ENCODE measurements around the gene NFATC3. TPM values are rescaled to one million over a fixed set of nuclear protein-coding genes. Genes with fewer than 3 reads are reported as not detected.

Gene NFATC3
- total RNA-seq, 2 experiments from 2014 or later: 84.8 to 94.4 TPM

GRCh38 chr16:68228652-68229051, 143.5 kb downstream of the NFATC3 start:
- no peaks in the 10 kb centered on the region for H3K9me3 ChIP-seq (ENCODE audit: control insufficient read depth in 1 of 2, insufficient read depth in 1 of 2, low read length in 2 of 2)
- H3K4me1 ChIP-seq (ENCODE audit: insufficient read depth, low read length): peaks cover 23% of the 10 kb centered on the region
- POLR2A ChIA-PET: interaction anchor here (1.0 to 1.5 kb wide), 4 partner anchors 9 to 133 kb away, joined by 3 to 5 read pairs (median 4); no protein-coding TSS in a partner anchor
- peaks cover 21% of the 10 kb centered on the region for H3K36me3 Mint-ChIP-seq (ENCODE audit: low read depth)
- no peak for ATAC-seq (ENCODE audit: poor library complexity)
- H3K27ac ChIP-seq (ENCODE audit: low read depth in 1 of 2, low read length in 2 of 2): peak overlapping the region in 1 of 2 donors; percentile 61
- TF ChIP-seq CTCF (IDR thresholded peaks at IDR 0.05): no peak
- H3K9me3 Mint-ChIP-seq: no peaks in the 10 kb centered on the region
- H3K27ac Mint-ChIP-seq: peak overlapping the region; percentile 47
- intact Hi-C loops (cut with DNase I, micrococcal nuclease): loop anchor here (1.0 to 5.0 kb wide), 8 partner anchors 51 to 706 kb away; partner anchors contain the start of gene NRN1L (in 1 of the 2)
- H3K27me3 ChIP-seq (ENCODE audit: control insufficient read depth in 1 of 2, insufficient read depth in 2 of 2, low read length in 2 of 2): no peaks in the 10 kb centered on the region
- peaks cover 39% of the 10 kb centered on the region for H3K4me1 Mint-ChIP-seq (ENCODE audit: low read depth)
- H3K4me3 Mint-ChIP-seq: no peak overlapping the region
- H3K4me3 ChIP-seq (ENCODE audit: low read length): no peak overlapping the region
- DNase-seq: peak in 1 of 14 experiments; percentile 10
- CTCF ChIA-PET: interaction anchor here (0.6 to 2.9 kb wide), 6 partner anchors 12 to 412 kb away, joined by 3 to 20 read pairs (median 6); no protein-coding TSS in a partner anchor
- H3K27me3 Mint-ChIP-seq: no peaks in the 10 kb centered on the region
- H3K36me3 ChIP-seq (ENCODE audit: insufficient read depth, low read length): peaks cover 61% of the 10 kb centered on the region

- peaks cover 59% of the 10 kb centered on the region for H3K36me3 ChIP-seq (ENCODE audit: insufficient read depth, low read length)
- Mint-ChIP-seq H3K27ac (peak overlapping the region; percentile 67), H3K4me1 (ENCODE audit: low read depth) (peaks cover 40% of the 10 kb centered on the region), H3K9me3 (no peaks in the 10 kb centered on the region), H3K36me3 (ENCODE audit: low read depth) (peaks cover 21% of the 10 kb centered on the region), H3K27me3 (no peaks in the 10 kb centered on the region), H3K4me3 (no peak overlapping the region)
- intact Hi-C loops (cut with DNase I, micrococcal nuclease): loop anchor here (1.0 to 10.0 kb wide), 11 partner anchors 52 to 955 kb away; partner anchors contain the start of genes NRN1L (in 1 of the 2) and SNTB2 (in 1 of the 2)
- ChIA-PET POLR2A (no interaction called here), CTCF (interaction anchor here (0.6 to 2.8 kb wide), 7 partner anchors 29 to 708 kb away, joined by 3 to 12 read pairs (median 3); no protein-coding TSS in a partner anchor)
- H3K9me3 ChIP-seq (ENCODE audit: control insufficient read depth in 1 of 2, insufficient read depth in 1 of 2, low read length in 2 of 2): no peaks in the 10 kb centered on the region
- no peak overlapping the region for H3K4me3 ChIP-seq (ENCODE audit: low read length)
- DNase-seq (peak in 11 of 14 experiments; percentile 28 to 72 (median 46)), ATAC-seq (ENCODE audit: poor library complexity) (peak; percentile 61)
- H3K27me3 ChIP-seq (ENCODE audit: control insufficient read depth in 1 of 2, insufficient read depth in 2 of 2, low read length in 2 of 2): no peaks in the 10 kb centered on the region
- H3K4me1 ChIP-seq (ENCODE audit: insufficient read depth, low read length): peaks cover 23% of the 10 kb centered on the region
- TF ChIP-seq CTCF (IDR thresholded peaks at IDR 0.05): peak; percentile 95
- H3K27ac ChIP-seq (ENCODE audit: low read depth in 1 of 2, low read length in 2 of 2): no peak overlapping the region
Observed at GRCh38 chr16:68229431-68230175, 144.4 kb downstream of the NFATC3 start.

- Histone ChIP-seq H3K27ac (ENCODE audit: low read depth in 1 of 2, low read length in 2 of 2) (no peak overlapping the region), H3K9me3 (ENCODE audit: control insufficient read depth in 1 of 2, insufficient read depth in 1 of 2, low read length in 2 of 2) (no peaks in the 10 kb centered on the region), H3K36me3 (ENCODE audit: insufficient read depth, low read length) (peaks cover 57% of the 10 kb centered on the region), H3K4me1 (ENCODE audit: insufficient read depth, low read length) (peaks cover 23% of the 10 kb centered on the region), H3K27me3 (ENCODE audit: control insufficient read depth in 1 of 2, insufficient read depth in 2 of 2, low read length in 2 of 2) (no peaks in the 10 kb centered on the region), H3K4me3 (ENCODE audit: low read length) (no peak overlapping the region)
- intact Hi-C loops (cut with DNase I, micrococcal nuclease): loop anchor here in 1 of 2 experiments (2.0 to 10.0 kb wide), 3 partner anchors 155 to 955 kb away; partner anchors contain the start of gene SNTB2
- POLR2A ChIA-PET: interaction anchor here (0.6 kb wide), 1 partner anchor 159 kb away, joined by 3 read pairs; no protein-coding TSS in a partner anchor
- peaks cover 42% of the 10 kb centered on the region for H3K4me1 Mint-ChIP-seq (ENCODE audit: low read depth)
- DNase-seq: peak in 1 of 14 experiments; percentile 32
- CTCF ChIA-PET: interaction anchor here (0.6 to 1.3 kb wide), 6 partner anchors 30 to 709 kb away, joined by 3 to 4 read pairs (median 3); no protein-coding TSS in a partner anchor
- H3K9me3 Mint-ChIP-seq: no peaks in the 10 kb centered on the region
- TF ChIP-seq CTCF (IDR thresholded peaks at IDR 0.05): no peak
- H3K27ac Mint-ChIP-seq: no peak overlapping the region
- H3K36me3 Mint-ChIP-seq (ENCODE audit: low read depth): peaks cover 21% of the 10 kb centered on the region
- ATAC-seq (ENCODE audit: poor library complexity): no peak
- no peak overlapping the region for H3K4me3 Mint-ChIP-seq
- H3K27me3 Mint-ChIP-seq: no peaks in the 10 kb centered on the region
Observed at GRCh38 chr16:68230176-68230571, 145.0 kb downstream of the NFATC3 start.
